GM21786 (cell line): ENCODE results near the gene NGRN.
A peak's percentile ranks its signal among the peaks of the same experiment; 100 is the strongest.

Source experiments
- ATAC-seq: cut with Tn5 transposase; IDR thresholded peaks from one replicate; pipeline ENCODE4 v1.9.1; 2021; ENCODE audit not compliant: unreplicated experiment

NGRN gene

DNA sequence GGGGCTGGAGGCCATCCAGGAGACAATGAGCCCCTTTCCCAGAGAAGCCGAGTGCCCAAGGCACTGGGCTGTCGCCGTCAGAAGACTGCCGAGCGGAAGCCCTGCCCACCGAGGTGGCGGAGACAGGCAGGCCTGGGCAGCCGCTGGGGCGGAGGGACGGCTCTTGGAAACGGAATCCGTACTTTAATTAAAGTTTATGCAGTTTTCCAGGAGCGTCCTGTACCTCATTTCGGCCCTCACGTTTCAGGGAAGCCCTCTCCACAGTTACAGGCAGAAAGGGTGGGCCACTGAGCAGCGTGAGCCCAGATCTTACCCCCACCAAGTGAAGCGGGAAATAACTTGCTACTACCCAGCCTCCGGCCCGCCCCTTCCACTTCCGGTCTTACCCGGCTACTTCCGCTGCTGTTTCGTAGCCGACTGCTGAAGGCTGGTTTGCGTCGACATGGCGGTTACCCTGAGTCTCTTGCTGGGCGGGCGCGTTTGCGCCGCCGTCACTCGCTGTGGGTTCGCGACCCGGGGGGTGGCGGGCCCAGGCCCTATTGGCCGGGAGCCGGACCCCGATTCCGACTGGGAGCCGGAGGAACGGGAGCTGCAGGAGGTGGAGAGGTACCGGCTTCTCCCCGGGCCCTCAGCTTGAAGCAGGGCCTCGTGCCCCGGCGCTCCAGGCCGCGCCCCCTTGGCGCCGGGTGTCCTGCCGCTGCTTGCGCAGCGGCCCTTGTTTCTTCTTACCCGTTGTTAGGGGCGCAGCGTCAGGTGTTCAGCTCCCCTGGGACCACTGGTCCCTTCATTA is at the start of gene NGRN:
Gene NGRN (plus strand): TSS at position 402 of the 790 bp plus-strand sequence. CDS start 41 bp downstream, at position 443.
- peak; percentile 93 for ATAC-seq

DNA sequence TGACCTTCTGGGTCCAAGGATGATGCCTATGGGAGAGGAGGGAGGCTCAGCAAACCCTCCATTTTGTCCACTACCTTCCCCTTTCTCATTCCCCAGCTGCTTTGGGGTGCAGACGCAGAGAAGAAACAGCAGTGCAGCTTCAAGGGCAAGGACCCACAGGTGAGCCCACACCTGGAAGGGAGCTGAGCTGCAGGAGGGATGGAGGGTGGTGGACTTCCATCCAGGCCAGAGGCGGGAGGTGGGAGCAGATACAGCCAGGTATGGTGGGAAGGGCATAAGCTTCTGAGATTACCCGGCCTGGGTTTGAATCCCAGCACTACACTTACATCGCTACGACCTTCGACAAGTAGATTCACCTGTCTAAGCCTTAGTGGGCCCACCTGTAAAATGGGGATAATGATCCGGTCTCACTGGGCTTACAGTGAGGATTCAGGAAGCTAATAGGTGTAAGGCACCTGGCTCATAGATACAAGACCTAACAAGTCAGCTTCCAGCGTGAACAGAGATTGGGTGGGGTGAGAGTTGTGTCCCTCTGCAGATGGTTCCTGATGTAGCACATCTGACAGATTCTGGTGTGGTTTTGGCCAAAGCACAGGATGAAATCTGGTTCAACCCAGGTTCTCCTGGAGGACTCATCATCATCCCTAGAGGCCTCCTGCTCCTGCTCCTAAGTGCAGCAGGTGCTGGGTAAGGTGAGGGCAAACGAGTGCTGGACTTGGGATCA is 47.6 kb upstream of the NGRN start:
- ATAC-seq = no peak

- peak; percentile 55 for ATAC-seq
Observed at GRCh38 chr15:90219421-90220141, 45.9 kb upstream of the NGRN start.

GRCh38 chr15:90221246-90221900 is 44.1 kb upstream of the NGRN start:
- ATAC-seq = no peak

DNA sequence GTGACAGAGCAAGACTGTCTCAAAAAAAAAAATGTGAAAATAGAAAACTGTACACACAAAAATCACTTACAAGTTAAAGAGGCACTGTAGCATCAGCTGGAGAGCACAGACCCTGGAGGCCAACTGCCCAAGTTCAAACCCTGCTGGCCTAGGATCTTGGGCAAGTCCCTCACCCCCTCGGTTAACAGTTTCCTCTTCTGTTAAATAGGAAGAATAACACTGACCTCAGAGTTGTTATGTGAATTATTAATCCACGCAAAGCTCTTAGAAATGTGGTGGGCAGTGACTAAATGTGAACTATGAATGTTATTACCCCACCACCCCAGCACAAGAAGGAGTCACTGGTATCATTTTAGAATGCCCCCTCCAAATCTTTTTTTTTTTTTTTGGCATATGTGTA is 42.9 kb upstream of the NGRN start:
- ATAC-seq = no peak

DNA sequence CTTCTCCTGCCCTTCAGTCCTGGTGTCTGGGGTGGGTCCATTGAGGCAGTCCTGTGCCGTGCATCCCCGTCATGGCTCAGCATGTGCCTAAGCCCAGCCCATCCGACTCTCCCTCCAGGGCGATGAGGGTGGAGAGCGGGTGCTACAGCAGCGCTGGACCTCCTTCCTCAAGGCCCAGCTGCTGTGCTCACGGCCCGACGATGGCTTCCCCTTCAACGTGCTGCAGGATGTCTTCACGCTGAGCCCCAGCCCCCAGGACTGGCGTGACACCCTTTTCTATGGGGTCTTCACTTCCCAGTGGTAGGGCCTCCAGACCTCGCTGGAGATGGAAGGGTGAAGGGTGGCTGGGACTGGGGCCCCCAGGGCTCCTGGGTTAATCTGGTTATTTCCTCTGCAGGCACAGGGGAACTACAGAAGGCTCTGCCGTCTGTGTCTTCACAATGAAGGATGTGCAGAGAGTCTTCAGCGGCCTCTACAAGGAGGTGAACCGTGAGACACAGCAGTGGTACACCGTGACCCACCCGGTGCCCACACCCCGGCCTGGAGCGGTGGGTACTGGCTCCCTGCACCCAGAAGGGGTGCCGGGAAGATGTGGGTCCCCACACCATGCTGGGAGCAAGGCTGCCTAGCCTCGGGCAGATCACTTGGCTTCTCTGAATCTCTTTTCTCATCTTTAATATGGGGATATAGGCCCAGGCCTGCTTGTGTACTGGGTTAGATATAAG is 41.9 kb upstream of the NGRN start:
- ATAC-seq = no peak

- no peak for ATAC-seq
Observed at GRCh38 chr15:90225047-90225446, 40.4 kb upstream of the NGRN start.

GRCh38 chr15:90225504-90226234 is 39.8 kb upstream of the NGRN start:
- ATAC-seq = no peak

DNA sequence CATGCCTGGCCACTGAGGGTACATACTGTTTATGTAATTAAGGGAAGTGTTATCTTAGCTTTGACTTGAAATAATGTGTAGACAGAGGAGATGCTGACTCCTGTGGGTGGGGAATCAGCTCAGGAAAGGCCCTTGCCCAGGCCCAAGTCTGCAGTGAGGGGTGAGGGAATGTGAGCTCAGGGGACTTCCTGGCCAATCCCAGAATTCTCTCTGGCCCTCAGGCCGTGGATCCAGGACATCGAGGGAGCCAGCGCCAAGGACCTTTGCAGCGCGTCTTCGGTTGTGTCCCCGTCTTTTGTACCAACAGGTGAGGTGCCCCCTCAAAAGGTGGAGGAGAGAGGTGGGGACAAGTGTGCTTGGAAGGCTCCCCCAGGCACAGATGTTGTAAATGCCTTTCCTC is 38.1 kb upstream of the NGRN start:
- no peak for ATAC-seq

DNA sequence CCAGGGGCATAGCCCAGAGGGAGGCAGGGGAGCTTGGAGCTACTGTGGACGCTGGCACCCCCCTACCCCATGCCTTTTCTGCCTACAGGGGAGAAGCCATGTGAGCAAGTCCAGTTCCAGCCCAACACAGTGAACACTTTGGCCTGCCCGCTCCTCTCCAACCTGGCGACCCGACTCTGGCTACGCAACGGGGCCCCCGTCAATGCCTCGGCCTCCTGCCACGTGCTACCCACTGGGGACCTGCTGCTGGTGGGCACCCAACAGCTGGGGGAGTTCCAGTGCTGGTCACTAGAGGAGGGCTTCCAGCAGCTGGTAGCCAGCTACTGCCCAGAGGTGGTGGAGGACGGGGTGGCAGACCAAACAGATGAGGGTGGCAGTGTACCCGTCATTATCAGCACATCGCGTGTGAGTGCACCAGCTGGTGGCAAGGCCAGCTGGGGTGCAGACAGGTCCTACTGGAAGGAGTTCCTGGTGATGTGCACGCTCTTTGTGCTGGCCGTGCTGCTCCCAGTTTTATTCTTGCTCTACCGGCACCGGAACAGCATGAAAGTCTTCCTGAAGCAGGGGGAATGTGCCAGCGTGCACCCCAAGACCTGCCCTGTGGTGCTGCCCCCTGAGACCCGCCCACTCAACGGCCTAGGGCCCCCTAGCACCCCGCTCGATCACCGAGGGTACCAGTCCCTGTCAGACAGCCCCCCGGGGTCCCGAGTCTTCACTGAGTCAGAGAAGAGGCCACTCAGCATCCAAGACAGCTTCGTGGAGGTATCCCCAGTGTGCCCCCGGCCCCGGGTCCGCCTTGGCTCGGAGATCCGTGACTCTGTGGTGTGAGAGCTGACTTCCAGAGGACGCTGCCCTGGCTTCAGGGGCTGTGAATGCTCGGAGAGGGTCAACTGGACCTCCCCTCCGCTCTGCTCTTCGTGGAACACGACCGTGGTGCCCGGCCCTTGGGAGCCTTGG is 37.4 kb upstream of the NGRN start:
- ATAC-seq = no peak

DNA sequence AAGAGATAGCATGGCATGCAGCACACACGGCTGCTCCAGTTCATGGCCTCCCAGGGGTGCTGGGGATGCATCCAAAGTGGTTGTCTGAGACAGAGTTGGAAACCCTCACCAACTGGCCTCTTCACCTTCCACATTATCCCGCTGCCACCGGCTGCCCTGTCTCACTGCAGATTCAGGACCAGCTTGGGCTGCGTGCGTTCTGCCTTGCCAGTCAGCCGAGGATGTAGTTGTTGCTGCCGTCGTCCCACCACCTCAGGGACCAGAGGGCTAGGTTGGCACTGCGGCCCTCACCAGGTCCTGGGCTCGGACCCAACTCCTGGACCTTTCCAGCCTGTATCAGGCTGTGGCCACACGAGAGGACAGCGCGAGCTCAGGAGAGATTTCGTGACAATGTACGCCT is 36.5 kb upstream of the NGRN start:
- ATAC-seq = no peak

DNA sequence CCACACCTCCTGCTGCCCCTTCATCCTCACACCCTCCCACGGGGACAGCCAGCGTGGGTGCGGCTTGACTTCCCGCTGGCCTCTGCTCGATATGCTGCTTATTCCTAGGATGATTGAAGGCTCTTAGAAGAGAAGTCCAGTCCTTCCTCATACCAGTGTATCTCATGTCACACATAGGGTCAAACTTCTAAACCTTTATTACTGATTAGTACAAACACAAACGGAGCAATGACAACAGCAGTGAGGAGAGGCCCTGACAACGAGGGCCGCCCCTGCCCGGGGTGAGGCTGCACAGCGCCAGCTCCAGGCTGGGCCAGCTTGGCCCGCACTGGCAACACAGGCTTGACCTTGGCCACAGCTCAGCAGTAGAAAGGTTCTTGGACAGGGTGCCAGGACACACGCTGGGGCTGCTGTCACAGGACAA is 35.4 kb upstream of the NGRN start:
- ATAC-seq = no peak

DNA sequence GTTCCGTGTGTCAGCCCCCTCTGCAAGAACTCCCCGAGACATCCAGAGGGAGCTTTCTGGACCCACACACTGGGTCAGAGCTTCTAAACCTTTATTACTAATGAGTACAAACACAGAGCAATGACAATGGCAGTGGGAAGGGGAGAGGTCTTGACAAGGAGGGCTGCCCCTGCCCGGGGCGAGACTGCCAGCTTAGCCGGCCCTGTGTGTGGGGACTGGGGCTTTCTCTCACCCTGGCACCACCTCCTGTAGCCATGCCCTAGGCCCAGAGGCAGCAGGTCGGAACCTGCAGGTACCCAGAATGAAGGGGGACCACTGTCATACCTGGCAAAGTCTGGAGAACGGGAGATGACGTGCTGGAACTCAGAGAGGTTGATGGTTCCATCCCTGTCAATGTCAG is 34.9 kb upstream of the NGRN start:
- no peak for ATAC-seq

DNA sequence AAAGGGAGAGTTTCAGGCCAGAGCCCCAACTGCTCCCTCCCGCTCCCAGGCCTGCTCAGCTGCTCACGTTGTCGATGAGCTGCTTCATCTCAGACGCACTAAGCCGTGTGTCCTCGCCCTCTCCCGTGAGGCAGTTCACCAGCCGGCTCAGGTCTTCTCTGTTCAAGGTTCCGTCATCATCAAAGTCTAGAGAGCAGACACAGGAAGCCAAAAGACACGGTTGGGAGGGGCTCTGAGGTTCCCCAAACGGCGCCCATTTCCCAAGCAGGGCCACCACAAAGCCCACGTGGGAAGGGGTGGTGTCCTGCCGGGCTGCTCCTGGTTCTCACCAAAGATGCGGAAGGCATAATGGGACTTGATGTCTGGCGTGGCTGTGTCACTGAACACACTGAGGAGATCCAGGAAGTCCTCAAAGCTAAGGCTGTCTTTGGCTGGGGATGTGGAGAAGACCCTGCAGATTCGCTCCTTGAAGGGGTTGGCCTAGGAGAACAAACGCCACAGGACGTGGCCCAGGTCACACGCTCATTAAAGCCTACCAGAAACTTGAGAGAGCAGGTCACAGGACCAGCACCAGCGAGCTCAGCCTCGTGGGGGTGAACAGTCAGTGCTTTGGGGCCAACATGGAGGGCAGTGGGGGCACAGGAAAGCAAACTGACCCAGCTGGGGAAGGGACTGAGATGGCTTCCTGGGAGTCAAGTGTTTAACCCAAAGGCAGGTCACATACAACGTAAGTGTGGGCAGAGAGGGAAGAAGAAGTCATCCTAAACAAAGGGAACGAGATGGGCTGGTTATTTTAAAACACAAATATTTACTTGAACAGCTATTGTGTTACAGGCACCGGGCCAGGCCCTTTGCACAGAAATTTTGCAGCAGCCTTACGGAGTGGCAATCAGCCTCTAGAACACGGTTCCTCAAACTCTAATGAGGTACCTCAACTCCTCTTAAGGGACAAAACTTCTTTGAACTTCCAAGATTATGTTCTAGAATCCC is 34.1 kb upstream of the NGRN start:
- no peak for ATAC-seq

- ATAC-seq = no peak
Observed at GRCh38 chr15:90232196-90232595, 33.3 kb upstream of the NGRN start.

DNA sequence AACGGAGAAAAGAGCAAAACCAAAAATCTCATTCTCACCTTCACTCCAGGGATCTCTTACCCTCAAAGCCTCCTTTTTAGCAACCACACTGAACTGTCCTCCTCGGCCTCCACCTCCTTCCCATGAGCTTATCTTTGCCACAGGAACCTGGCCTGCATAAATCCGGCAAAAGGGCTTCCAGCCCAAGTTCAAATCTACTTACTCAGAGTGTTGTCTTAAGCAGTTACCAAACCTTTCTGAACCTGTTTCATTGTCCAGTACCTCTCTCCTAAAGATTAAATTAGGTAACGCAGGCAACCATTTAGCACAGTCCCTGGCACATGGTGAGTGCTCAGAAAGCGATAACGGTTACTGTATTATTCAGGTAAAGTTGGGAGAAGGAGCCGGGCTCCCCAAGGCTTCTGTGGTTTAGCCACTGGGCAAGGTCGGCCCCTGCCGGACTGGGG is 32.5 kb upstream of the NGRN start:
- no peak for ATAC-seq

GRCh38 chr15:90233387-90234095 is 31.9 kb upstream of the NGRN start, which contains the start of gene CIB1:
TSS of gene CIB1 (minus strand) at chr15:90233941. CDS start at chr15:90233885, 56 bp downstream.
- ATAC-seq = peak; percentile 85
